GM19099 (cell line): ENCODE measurements around the gene MRPS16.

Experiments
- POLR2A ChIP-seq: IDR thresholded peaks from 3 replicates; pipeline ENCODE4 v1.6.1; 2011; ENCODE audit warnings: low read depth; ENCODE audit not compliant: insufficient read length; ENCODE audit errors: extremely low read depth

The MRPS16 gene

DNA sequence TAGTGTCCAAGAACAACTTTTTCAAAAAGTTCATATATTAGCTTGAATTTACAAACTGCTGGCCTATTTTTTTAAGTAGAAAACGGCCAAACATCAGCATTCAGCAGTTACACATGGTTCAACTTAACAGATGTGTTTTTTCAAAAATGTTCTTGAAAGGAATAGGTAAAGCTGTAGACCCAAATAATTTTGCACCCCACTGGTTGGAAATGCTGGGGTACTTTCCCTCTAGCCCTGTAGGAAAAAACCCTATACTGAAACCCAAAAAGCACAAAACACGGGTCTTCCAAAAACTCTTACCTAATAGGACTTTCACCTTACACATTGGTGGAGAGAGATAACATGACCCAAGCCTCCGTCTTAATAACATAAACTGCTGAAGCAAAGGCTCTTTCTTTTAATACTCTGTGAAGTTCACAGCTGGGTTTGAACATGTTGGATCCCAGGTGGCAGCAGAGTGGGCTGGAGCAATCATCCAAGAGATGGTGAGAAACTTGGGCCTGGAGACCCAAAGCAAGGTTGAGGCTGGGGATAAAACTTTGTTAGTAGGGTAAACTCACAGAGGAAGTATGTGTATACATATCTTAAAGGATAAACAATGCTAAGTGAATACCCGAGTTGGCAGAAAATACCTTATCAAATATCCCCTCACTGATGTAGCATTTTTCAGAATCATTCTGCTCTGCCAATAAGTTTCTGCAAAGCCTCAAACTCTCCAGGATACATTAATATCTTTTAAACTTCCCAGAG, 4.8 kb downstream of the MRPS16 start:
- no peak for TF ChIP-seq POLR2A

DNA sequence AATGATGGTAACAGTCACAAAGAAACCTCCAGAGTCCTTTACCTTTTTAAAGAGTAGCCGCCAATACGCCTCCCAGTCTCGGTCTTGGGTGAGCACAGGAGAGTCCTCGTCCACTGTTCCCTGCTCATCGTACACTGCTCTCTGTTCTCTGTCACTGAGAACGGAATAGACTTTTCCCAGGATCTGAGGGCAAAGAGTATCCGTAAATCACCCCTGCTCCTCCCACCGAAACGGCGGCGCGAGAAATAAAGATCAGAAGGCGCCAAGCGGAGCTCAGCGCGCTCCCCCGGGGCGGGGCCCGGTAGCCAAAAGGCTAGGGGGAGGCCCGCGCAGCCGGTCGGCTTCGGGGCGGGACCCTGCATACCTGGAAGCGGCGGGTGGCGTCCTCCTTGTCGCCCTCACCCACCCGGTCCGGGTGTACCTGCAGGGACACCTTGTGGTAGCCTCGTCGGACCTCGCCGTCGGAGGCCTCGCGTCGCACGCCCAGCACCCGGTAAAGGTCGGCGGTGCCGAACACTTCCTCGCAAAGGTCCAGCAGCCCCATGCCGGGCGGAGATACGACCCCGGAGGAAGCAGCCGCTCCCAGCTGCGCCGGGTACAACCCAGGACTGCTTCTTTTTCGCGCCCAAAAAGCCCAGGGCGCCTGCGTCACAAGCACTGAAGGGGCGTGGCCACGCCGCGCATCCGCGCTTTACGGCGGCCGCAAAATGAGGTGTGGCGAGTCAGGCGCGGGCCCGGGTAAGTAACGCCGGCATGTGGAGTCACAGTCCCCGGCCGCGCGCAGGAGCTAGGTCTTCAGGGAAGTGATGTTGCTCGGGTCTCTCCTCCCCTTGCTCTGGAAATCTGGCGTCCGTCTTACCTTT, 5.6 kb downstream of the MRPS16 start, which contains the start of gene DNAJC9:
Gene DNAJC9, minus strand, starts transcription at position 610 of the 863 bp plus-strand sequence. Its CDS starts 66 bp downstream, at position 544.
- TF ChIP-seq POLR2A: peak; percentile 97

DNA sequence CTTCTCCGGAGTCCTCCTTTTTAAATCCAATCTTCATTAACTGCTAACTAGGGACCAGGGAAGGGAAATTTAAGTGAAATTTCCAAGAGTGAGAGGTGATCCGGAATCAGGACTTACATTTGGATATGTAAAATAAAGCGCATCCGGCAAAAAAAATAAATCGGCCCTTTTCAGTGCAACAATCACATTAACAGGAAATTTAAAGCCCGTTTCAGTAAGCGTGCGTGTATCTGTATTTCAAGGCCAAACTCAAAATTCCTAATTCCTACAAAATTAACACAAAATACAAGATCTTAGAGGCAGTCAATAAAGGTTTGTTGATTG, 6.2 kb downstream of the MRPS16 start:
- TF ChIP-seq POLR2A: no peak

DNA sequence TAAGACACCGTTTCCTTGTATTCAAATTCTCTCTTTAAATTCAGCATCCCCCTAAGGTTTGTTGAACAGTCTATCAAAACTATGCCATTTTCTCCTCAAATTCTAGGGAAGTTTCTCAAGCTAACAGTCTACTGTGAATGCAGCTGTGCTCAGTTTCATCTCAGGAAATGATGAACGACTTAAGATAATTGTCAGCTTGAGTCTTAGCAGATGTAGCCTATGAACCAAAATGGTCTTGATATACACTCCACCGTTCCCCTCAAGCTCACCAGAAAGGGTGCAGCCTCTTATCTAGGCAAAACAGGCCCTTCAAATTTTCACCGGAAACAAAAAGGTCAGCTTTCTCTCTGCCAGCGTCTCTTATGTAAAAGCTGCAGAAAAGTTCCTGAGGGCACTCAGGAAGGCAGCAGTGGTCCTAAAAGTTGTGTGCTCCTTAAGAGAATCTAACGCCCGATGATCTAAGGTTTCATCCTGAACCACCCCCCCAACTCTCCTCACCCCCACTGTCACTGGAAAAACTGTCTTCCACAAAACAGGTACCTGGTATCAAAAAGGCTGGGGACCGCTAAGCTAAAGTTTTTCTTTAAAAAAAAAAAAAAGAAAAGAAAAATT, 7.5 kb downstream of the MRPS16 start:
- TF ChIP-seq POLR2A: no peak

DNA sequence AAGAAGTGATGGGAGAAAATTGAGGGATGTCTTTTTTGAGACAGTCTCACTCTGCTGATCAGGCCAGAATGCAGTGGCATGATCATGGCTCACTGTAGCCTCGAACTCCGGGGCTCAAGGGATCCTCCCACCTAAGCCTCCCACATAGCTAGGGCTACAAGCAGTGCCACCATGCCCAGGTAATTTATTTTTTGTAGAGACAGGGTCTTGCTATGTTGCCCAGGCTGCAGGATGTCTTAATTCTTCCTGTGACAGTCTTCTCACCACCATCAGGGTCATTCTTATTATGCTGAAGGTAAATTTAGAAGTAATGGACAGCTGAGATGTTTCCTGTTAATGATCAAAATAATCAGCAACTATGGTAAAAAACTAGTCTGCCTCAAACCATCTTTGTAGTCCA, 12.5 kb downstream of the MRPS16 start:
- no peak for TF ChIP-seq POLR2A

DNA sequence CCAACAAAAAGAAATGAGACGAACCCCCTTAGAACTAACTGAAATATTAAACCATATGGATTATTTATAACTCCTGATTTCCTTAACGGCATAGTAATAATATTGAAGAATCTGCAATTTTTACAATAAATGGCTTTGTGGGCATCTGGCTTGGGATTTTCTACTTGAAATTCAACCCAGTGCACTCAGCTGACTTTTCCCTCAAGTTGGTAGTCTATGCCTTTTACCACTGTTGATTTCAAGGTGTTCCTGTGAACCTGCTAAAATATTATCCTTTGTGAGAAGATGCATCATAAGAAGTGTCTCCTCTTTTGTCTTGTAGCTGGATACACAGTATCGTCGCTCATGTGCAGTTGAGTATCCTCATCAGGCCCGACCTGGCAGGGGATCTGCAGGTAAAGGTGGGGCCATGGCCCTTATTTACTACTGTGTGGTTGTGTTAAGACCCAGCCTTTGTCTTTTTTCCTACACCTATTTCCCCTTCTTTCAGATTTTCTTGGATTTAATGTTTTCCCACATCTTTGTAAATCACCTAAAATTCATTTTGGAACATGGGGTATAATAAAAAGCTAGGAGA, 13.4 kb downstream of the MRPS16 start:
- no peak for TF ChIP-seq POLR2A

DNA sequence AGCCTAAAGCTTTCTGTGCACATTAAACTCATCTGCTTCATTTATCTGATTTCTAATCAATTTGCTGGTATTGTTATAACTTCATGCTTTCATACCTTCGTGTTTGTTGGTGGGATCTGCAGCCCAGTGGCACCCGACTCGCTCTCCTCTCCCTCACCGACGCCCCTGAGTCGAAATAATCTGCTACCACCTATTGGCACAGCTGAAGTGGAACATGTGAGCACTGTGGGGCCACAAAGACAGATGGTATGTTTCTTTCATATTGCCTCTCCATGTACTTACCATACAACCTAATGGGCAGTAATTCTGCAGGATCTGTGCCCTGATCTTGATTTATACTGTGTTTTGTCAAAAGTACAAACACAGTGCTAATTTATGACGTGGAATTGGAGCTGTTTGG, 17.7 kb downstream of the MRPS16 start:
- TF ChIP-seq POLR2A: no peak

DNA sequence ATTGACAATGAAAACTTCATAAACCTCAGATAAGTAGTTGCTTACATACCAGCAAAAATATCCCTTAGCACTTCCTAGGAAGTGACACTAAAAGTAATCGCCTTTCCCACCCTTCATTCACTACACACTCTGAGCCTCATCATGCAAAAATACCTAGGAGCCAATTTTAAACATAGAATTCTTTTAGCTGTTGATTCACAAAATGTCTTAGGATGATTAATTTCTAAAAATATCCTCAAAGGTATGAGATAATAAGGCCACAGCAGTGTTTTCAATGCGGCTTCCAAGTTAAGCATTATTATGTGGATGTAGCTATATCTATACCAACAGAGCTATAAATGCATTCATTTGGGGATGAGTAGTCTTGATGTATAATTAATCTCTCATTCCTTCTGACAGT, 18.6 kb downstream of the MRPS16 start:
- no peak for TF ChIP-seq POLR2A

DNA sequence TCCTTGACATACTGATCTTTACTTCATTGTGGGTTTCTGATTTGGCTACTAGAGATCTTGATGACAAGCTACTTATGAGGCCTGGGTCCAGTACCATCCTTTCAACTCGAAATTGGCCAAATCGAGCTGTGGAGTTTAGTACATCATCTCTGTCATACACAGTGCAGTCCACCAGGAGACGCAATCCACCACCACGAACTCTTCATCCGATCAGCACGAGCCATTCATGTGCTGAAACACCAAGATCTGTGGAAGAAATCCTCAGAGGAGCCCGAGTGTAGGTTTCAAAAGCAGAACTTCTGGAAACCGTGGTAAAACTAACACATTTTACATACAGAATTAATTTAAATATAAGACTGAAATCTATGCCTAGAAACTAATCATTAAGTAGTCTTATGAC, 19.6 kb downstream of the MRPS16 start:
- no peak for TF ChIP-seq POLR2A

DNA sequence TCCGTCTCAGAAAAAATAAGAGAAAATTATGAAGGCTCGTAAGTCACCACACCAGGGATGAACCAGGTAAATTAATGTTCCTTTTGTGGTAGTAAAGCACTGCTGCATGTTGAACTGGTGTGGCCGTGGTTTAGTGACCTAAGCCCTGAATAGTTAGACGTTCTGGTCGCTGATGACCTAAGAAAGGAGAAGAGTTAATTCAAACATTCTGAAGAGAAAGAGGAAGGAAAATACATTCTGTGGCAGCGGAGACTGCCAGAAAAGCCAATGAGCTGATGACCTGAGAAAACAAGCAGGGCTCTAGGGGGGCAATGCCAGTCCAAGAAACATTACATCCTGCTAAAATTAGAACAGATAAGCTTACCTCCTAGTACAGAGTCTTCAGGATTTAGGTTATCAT, 22.9 kb downstream of the MRPS16 start:
- TF ChIP-seq POLR2A: no peak

DNA sequence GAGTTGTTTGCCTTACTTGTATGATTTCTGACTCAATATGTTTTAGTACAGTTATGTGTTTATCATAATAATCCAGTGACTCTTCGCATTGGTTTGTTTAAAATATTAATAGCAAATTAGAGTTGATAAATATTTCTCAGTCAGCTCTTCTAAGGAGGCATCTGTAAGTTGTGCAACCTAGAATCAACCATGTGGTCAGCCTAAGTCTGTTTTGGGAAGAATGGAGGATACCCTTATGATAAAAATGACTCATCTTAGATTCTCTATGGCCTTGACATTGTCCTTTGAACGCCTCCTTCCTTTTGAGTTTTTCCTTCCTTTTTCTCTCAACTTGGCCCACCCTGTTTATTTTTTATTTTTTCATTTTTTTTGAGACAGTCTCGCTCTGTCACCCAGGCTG, 24.2 kb downstream of the MRPS16 start:
- TF ChIP-seq POLR2A: no peak

DNA sequence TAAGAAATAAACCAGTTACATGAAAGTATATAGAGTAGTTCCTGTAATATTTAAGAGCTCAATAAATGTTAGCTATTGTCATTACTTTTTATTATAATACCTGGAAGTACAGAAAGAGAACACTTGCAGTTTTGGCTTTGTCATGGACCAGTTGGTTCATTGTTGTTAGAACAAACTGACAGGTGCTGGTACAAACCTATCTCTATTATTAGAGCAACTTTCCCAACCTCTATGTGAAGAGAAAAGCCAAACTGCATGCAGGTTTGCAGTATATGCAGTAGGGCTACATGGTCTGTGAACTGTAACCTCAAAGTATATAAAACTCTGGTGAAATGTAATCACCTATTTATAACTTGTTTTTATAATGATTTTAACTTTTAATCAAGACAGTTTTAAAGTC, 25.8 kb downstream of the MRPS16 start:
- TF ChIP-seq POLR2A: no peak

DNA sequence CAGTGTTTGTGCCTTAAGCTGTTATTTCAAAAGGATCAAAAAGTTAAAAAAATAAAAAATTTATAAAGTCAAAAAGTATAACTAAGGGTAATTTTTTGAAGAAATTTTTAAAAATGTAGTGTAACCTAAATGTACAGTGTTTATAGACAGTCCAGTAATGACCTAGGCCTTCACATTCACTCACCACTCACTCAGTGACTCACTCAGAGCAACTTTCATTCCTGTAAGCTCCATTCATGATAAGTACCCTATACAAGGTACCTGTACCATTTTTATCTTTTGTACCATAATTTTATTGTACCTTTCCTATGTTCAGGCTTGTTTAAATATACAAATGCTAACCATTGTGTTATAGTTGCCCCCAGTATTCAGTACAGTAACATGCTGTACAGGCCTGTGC, 26.9 kb downstream of the MRPS16 start:
- no peak for TF ChIP-seq POLR2A

DNA sequence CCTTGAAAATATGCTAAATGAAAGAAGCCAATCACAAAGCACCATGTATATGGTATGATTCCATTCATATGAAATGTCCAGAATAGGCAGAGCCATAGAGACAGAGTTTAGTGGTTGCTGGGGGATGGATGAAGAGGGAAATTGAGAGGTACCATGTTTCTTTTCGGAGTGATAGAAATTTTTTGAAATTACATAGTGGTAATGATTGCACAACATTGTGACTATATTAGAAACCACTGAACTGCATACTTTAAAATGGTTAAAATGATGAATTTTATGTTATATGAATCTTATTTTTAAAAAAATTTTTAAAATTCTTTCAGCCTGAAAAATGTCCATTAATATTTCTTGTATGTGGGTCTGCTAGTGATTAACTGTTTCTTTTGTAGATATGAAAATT, 31.5 kb downstream of the MRPS16 start:
- no peak for TF ChIP-seq POLR2A

DNA sequence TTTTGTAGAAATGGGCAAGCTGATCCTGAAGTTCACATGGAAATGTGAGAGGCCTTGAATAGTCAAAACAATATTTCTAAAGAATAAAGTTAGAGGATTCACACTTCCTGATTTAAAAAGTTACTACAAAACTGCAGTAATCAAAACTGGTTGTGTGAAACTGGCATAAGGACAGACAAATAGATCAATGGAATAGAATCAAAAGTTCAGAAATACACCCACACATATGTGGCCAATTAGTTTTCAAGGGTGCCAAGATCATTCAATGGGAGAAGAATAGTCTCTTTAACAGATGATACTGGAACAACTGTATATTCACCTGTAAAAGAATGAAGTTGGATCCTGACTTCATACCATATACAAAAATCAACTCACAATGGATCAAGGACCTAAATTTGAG, 33.1 kb downstream of the MRPS16 start:
- no peak for TF ChIP-seq POLR2A
